ENCODE data around the gene CLSTN2.

CLSTN2 gene

GRCh38 chr3:140469491-140469890 lies 534.5 kb downstream of the CLSTN2 start:
- DNase-seq: no peak

- no peak for DNase-seq
These were observed 535.2 kb downstream of the CLSTN2 start for GRCh38 chr3:140470211-140470610.

GRCh38 chr3:140470962-140471361 lies 536.0 kb downstream of the CLSTN2 start:
- no peak for DNase-seq

GRCh38 chr3:140472306-140473020 lies 537.5 kb downstream of the CLSTN2 start:
- DNase-seq: no peak

- no peak for DNase-seq
These were observed 552.6 kb downstream of the CLSTN2 start for GRCh38 chr3:140487566-140487965.

GRCh38 chr3:140493271-140493670 lies 558.3 kb downstream of the CLSTN2 start:
- no peak for DNase-seq

GRCh38 chr3:140494970-140495369 lies 560.0 kb downstream of the CLSTN2 start:
- no peak for DNase-seq

- no peak for DNase-seq
These were observed 562.3 kb downstream of the CLSTN2 start for GRCh38 chr3:140497331-140497730.

- no peak for DNase-seq
These were observed 564.3 kb downstream of the CLSTN2 start for GRCh38 chr3:140499114-140499757.

GRCh38 chr3:140500473-140500872 lies 565.5 kb downstream of the CLSTN2 start:
- no peak for DNase-seq

- DNase-seq: no peak
These were observed 566.2 kb downstream of the CLSTN2 start for GRCh38 chr3:140501061-140501769.

- no peak for DNase-seq
These were observed 566.9 kb downstream of the CLSTN2 start for GRCh38 chr3:140501770-140502364.

GRCh38 chr3:140505213-140505612 lies 570.2 kb downstream of the CLSTN2 start:
- no peak for DNase-seq

- DNase-seq: no peak
These were observed 570.9 kb downstream of the CLSTN2 start for GRCh38 chr3:140505876-140506275.

- no peak for DNase-seq
These were observed 573.6 kb downstream of the CLSTN2 start for GRCh38 chr3:140508550-140508949.

- no peak for DNase-seq
These were observed 574.5 kb downstream of the CLSTN2 start for GRCh38 chr3:140509534-140509933.

GRCh38 chr3:140510303-140510861 lies 575.4 kb downstream of the CLSTN2 start:
- no peak for DNase-seq

GRCh38 chr3:140521751-140522445 lies 586.9 kb downstream of the CLSTN2 start:
- no peak for DNase-seq

GRCh38 chr3:140522653-140523380 lies 587.8 kb downstream of the CLSTN2 start:
- DNase-seq: no peak

- DNase-seq: no peak
These were observed 588.6 kb downstream of the CLSTN2 start for GRCh38 chr3:140523600-140523999.

GRCh38 chr3:140527156-140527555 lies 592.2 kb downstream of the CLSTN2 start:
- DNase-seq: no peak

GRCh38 chr3:140529096-140529495 lies 594.1 kb downstream of the CLSTN2 start:
- no peak for DNase-seq
